GM12891 (cell line): ENCODE results near the gene STEEP1.

ENCODE experiments used
- PAX5 ChIP-seq: IDR thresholded peaks from 2 replicates; pipeline ENCODE4 v1.6.1; 2011; ENCODE audit warnings: low read length, moderate library complexity, mild to moderate bottlenecking; ENCODE audit not compliant: insufficient read depth, severe bottlenecking
- POLR2A ChIP-seq: IDR thresholded peaks from 2 replicates; pipeline ENCODE4 v1.6.1; 2011; ENCODE audit warnings: low read depth, low read length, control low read depth
- POLR2AphosphoS5 ChIP-seq: IDR thresholded peaks from 2 replicates; pipeline ENCODE4 v1.6.1; 2011; ENCODE audit warnings: low read depth, low read length, control low read depth
- SPI1 ChIP-seq: IDR thresholded peaks from 2 replicates; pipeline ENCODE4 v1.6.1; 2011; ENCODE audit warnings: low read depth, low read length, control low read depth
- TAF1 ChIP-seq: IDR thresholded peaks from 2 replicates; pipeline ENCODE4 v1.6.1; 2011; ENCODE audit warnings: low read depth, low read length, control low read depth

DNA sequence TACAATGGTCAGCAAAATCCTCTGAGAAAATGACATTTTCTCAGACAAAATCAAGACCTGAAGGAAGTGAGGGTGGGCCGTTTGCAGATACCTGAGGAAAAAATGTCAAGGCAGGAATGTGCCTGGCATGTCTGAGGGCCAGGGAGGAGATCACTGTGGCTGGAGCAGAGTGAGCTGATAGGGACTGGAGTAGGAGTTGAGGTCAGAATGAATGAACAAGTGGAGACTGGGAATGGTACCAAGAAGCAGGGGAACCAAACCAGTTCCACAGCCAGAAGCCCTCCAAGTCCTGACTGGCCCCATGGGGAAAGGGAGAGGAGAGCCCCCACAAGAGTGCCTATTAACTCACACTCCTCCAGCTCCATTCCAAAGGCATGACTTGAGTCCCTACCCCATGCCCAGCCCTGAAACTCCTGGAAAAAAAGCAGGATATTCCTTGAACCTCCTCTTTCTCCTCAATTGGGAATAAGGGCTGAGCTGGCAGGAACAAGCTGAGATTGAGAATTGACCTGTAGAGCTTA is 41.5 kb downstream of the STEEP1 start:
- TF ChIP-seq POLR2A: no peak
- TF ChIP-seq POLR2AphosphoS5: no peak
- TF ChIP-seq SPI1: no peak
- no peak for TF ChIP-seq PAX5
- no peak for TF ChIP-seq TAF1
